ENCODE measurements around the gene CHAD. TPM values are rescaled to one million over a fixed set of nuclear protein-coding genes. Genes with fewer than 3 reads are reported as not detected.

CHAD gene
- polyA plus RNA-seq, 1 donor from 2014 or later = not detected

DNA sequence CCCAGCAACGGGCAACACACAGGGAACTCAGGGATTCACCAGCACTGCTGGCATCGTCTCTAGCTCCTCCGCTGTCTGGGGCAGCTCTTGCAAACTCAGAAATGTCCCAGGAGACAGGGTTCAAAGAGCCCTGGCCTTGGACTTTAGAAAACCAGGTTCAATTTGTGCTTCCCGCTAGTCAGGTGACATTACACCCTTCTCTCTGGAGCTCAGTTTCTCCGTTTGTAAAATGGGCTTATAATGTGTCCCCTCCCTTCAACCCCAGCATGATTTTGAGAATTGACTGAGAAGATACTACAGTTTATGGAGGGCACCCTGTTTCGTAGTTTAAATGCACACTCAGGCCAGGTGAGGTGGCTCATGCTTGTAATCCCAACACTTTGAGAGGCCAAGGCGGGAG is 37.6 kb upstream of the CHAD start:
- H4K20me1 ChIP-seq (ENCODE audit: insufficient read depth) = no peaks in the 10 kb centered on the region
- H3K9ac ChIP-seq (ENCODE audit: low read length) = no peak overlapping the region
- H3K36me3 ChIP-seq (ENCODE audit: insufficient read depth, low read length) = no peaks in the 10 kb centered on the region
- H3K79me2 ChIP-seq (replicated peaks; ENCODE audit: insufficient read depth, low read length) = no peaks in the 10 kb centered on the region
- H3F3A ChIP-seq (ENCODE audit: insufficient read depth, low read length, poor library complexity, severe bottlenecking) = no peaks in the 10 kb centered on the region
- no peaks in the 10 kb centered on the region for H3K27me3 ChIP-seq (ENCODE audit: insufficient read depth, low read depth, low read length)
- no peak overlapping the region for H3K4me3 ChIP-seq (ENCODE audit: low read length)
- H3K9me2 ChIP-seq (ENCODE audit: insufficient read depth, low read length) = no peaks in the 10 kb centered on the region
- no peaks in the 10 kb centered on the region for H3K9me3 ChIP-seq (ENCODE audit: low read length)
- H3K27ac ChIP-seq (ENCODE audit: low read length) = no peak overlapping the region
- no peak overlapping the region for H2AFZ ChIP-seq (ENCODE audit: low read depth, low read length)
- TF ChIP-seq, protein P1, sequence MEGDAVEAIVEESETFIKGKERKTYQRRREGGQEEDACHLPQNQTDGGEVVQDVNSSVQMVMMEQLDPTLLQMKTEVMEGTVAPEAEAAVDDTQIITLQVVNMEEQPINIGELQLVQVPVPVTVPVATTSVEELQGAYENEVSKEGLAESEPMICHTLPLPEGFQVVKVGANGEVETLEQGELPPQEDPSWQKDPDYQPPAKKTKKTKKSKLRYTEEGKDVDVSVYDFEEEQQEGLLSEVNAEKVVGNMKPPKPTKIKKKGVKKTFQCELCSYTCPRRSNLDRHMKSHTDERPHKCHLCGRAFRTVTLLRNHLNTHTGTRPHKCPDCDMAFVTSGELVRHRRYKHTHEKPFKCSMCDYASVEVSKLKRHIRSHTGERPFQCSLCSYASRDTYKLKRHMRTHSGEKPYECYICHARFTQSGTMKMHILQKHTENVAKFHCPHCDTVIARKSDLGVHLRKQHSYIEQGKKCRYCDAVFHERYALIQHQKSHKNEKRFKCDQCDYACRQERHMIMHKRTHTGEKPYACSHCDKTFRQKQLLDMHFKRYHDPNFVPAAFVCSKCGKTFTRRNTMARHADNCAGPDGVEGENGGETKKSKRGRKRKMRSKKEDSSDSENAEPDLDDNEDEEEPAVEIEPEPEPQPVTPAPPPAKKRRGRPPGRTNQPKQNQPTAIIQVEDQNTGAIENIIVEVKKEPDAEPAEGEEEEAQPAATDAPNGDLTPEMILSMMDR (IDR thresholded peaks at IDR 0.05; ENCODE audit: poor library complexity, severe bottlenecking) = no peak
- no peak for TF ChIP-seq SMC3 (conservative IDR thresholded peaks at IDR 0.05; ENCODE audit: poor library complexity)
- TF ChIP-seq RAD21 (conservative IDR thresholded peaks at IDR 0.05) = no peak
- no peak for TF ChIP-seq POLR2AphosphoS5 (IDR thresholded peaks at IDR 0.05)
- TF ChIP-seq MXI1 (conservative IDR thresholded peaks at IDR 0.05; ENCODE audit: poor library complexity, severe bottlenecking) = no peak
- no peak for TF ChIP-seq TAF1 (IDR thresholded peaks at IDR 0.05; ENCODE audit: low read depth)
- TF ChIP-seq, protein P2, sequence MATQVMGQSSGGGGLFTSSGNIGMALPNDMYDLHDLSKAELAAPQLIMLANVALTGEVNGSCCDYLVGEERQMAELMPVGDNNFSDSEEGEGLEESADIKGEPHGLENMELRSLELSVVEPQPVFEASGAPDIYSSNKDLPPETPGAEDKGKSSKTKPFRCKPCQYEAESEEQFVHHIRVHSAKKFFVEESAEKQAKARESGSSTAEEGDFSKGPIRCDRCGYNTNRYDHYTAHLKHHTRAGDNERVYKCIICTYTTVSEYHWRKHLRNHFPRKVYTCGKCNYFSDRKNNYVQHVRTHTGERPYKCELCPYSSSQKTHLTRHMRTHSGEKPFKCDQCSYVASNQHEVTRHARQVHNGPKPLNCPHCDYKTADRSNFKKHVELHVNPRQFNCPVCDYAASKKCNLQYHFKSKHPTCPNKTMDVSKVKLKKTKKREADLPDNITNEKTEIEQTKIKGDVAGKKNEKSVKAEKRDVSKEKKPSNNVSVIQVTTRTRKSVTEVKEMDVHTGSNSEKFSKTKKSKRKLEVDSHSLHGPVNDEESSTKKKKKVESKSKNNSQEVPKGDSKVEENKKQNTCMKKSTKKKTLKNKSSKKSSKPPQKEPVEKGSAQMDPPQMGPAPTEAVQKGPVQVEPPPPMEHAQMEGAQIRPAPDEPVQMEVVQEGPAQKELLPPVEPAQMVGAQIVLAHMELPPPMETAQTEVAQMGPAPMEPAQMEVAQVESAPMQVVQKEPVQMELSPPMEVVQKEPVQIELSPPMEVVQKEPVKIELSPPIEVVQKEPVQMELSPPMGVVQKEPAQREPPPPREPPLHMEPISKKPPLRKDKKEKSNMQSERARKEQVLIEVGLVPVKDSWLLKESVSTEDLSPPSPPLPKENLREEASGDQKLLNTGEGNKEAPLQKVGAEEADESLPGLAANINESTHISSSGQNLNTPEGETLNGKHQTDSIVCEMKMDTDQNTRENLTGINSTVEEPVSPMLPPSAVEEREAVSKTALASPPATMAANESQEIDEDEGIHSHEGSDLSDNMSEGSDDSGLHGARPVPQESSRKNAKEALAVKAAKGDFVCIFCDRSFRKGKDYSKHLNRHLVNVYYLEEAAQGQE (IDR thresholded peaks at IDR 0.05; ENCODE audit: borderline replicate concordance) = no peak
- no peak for TF ChIP-seq EZH2 (IDR thresholded peaks at IDR 0.05; ENCODE audit: borderline replicate concordance, insufficient read depth, low read length, poor library complexity, severe bottlenecking)
- no peak for TF ChIP-seq EP300 (conservative IDR thresholded peaks at IDR 0.05; ENCODE audit: poor library complexity, severe bottlenecking)
- no peak overlapping the region for H3K4me2 ChIP-seq (ENCODE audit: low read length)

DNA sequence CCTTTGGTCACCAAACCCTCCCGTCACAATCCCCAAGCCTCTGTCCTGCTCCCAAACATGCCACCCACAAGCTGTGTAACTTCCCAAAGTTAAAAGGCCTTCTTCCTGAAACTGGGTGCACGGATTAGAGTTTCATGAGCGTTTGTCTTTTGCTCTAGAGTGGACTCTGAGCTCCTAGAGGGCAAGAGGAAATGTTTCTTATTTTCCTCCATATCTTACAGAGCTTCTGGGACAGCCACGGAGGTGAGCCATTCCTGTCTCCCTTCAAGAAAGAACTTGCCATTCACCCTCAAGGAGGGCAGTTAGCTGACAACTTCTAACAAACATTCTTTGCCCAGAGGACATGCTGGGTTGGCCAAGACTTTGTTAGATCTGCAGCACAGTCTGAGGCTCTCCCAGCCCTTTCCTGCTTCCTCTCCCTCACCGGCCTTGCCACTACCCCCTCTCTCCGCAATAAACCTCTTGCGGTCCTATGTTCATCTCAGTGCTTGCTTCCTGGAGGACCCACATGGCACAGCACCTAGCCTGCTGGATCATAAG is 37.0 kb upstream of the CHAD start:
- no peaks in the 10 kb centered on the region for H3K36me3 ChIP-seq (ENCODE audit: insufficient read depth, low read length)
- no peak overlapping the region for H2AFZ ChIP-seq (ENCODE audit: low read depth, low read length)
- H3K4me3 ChIP-seq (ENCODE audit: low read length) = no peak overlapping the region
- TF ChIP-seq POLR2AphosphoS5 (IDR thresholded peaks at IDR 0.05) (no peak), SMC3 (conservative IDR thresholded peaks at IDR 0.05; ENCODE audit: poor library complexity) (no peak), RAD21 (conservative IDR thresholded peaks at IDR 0.05) (no peak), EP300 (conservative IDR thresholded peaks at IDR 0.05; ENCODE audit: poor library complexity, severe bottlenecking) (no peak), TAF1 (IDR thresholded peaks at IDR 0.05; ENCODE audit: low read depth) (no peak), EZH2 (IDR thresholded peaks at IDR 0.05; ENCODE audit: borderline replicate concordance, insufficient read depth, low read length, poor library complexity, severe bottlenecking) (no peak), MXI1 (conservative IDR thresholded peaks at IDR 0.05; ENCODE audit: poor library complexity, severe bottlenecking) (no peak)
- TF ChIP-seq, protein P1 (IDR thresholded peaks at IDR 0.05; ENCODE audit: poor library complexity, severe bottlenecking) = no peak
- TF ChIP-seq, protein P2 (IDR thresholded peaks at IDR 0.05; ENCODE audit: borderline replicate concordance) = no peak
- H3K9me3 ChIP-seq (ENCODE audit: low read length) = no peaks in the 10 kb centered on the region
- H3F3A ChIP-seq (ENCODE audit: insufficient read depth, low read length, poor library complexity, severe bottlenecking) = no peaks in the 10 kb centered on the region
- no peak overlapping the region for H3K4me2 ChIP-seq (ENCODE audit: low read length)
- H3K9ac ChIP-seq (ENCODE audit: low read length) = no peak overlapping the region
- H3K27me3 ChIP-seq (ENCODE audit: insufficient read depth, low read depth, low read length) = no peaks in the 10 kb centered on the region
- no peaks in the 10 kb centered on the region for H3K79me2 ChIP-seq (replicated peaks; ENCODE audit: insufficient read depth, low read length)
- H3K27ac ChIP-seq (ENCODE audit: low read length) = no peak overlapping the region
- no peaks in the 10 kb centered on the region for H3K9me2 ChIP-seq (ENCODE audit: insufficient read depth, low read length)
- no peaks in the 10 kb centered on the region for H4K20me1 ChIP-seq (ENCODE audit: insufficient read depth)

Measured in neural cell (in vitro differentiated cells).